MM.1S (cell line): ENCODE data around the gene OSBP2.

Experiments
- DNase-seq: peaks from one replicate; pipeline ENCODE4 v3.0.0-alpha.2; 2015
- H2AFZ ChIP-seq: fragments of 300-600 bp; sonication (generic); 2 replicates; pipeline ENCODE4 v1.6.0; 2016; ENCODE audit warnings: antibody characterized with exemption, low read length
- H3F3A ChIP-seq: fragments of 300-600 bp; sonication (generic); 2 replicates; pipeline ENCODE4 v1.6.1; 2016; ENCODE audit warnings: mild to moderate bottlenecking, antibody characterized with exemption, low read length, moderate library complexity, mixed read lengths; ENCODE audit not compliant: insufficient read depth
- H3K27ac ChIP-seq: fragments of 300-600 bp; sonication (generic); 2 replicates; pipeline ENCODE4 v1.5.1; 2016; ENCODE audit warnings: mild to moderate bottlenecking, low read length
- H3K27me3 ChIP-seq: fragments of 300-600 bp; sonication (generic); replicated peaks from 2 replicates; pipeline ENCODE4 v1.6.0; 2016; ENCODE audit warnings: low read length; ENCODE audit not compliant: insufficient read depth
- H3K36me3 ChIP-seq: fragments of 300-600 bp; sonication (generic); replicated peaks from 2 replicates; pipeline ENCODE4 v1.6.1; 2016; ENCODE audit warnings: mild to moderate bottlenecking, low read length, mixed read lengths; ENCODE audit not compliant: insufficient read depth
- H3K4me1 ChIP-seq: fragments of 300-600 bp; sonication (generic); 2 replicates; pipeline ENCODE4 v1.6.1; 2016; ENCODE audit warnings: low read length, mixed read lengths
- H3K4me2 ChIP-seq: fragments of 300-600 bp; sonication (generic); 2 replicates; pipeline ENCODE4 v1.6.0; 2016; ENCODE audit warnings: low read depth, low read length
- H3K4me3 ChIP-seq: fragments of 300-600 bp; sonication (generic); 2 replicates; pipeline ENCODE4 v1.5.1; 2016; ENCODE audit warnings: low read length, mixed read lengths
- H3K79me2 ChIP-seq: fragments of 300-600 bp; sonication (generic); 2 replicates; pipeline ENCODE4 v1.6.1; 2016; ENCODE audit warnings: mixed run types, low read length, mixed read lengths
- H3K9ac ChIP-seq: fragments of 300-600 bp; sonication (generic); 2 replicates; pipeline ENCODE4 v1.6.1; 2016; ENCODE audit warnings: low read length, mixed read lengths
- H3K9me2 ChIP-seq: fragments of 300-600 bp; sonication (generic); replicated peaks from 2 replicates; pipeline ENCODE4 v1.6.1; 2016; ENCODE audit warnings: mild to moderate bottlenecking, low read length, mixed read lengths; ENCODE audit not compliant: insufficient read depth
- H3K9me3 ChIP-seq: fragments of 300-600 bp; sonication (generic); replicated peaks from 2 replicates; pipeline ENCODE4 v1.6.1; 2016; ENCODE audit warnings: mild to moderate bottlenecking, low read length, mixed read lengths; ENCODE audit not compliant: insufficient read depth
- H4K20me1 ChIP-seq: fragments of 300-600 bp; sonication (generic); 2 replicates; pipeline ENCODE4 v1.6.1; 2016; ENCODE audit warnings: mild to moderate bottlenecking, low read length, moderate library complexity, mixed read lengths; ENCODE audit not compliant: insufficient read depth
- EZH2 ChIP-seq: fragments of 300-600 bp; sonication (generic); optimal IDR thresholded peaks from 2 replicates; pipeline ENCODE3; 2017; ENCODE audit warnings: low read depth, mild to moderate bottlenecking, antibody characterized with exemption, low read length, mixed read lengths
- EZH2phosphoT487 ChIP-seq: fragments of 300-600 bp; sonication (generic); IDR thresholded peaks from 2 replicates; pipeline ENCODE4 v1.6.1; 2018; ENCODE audit warnings: antibody characterized with exemption, low read length
- TF ChIP-seq, protein P1 (sequence below): fragments of 300-600 bp; sonication (generic); IDR thresholded peaks from 2 replicates; pipeline ENCODE4 v1.5.1; 2016; ENCODE audit warnings: antibody characterized with exemption, low read length, mixed read lengths

Gene OSBP2

DNA sequence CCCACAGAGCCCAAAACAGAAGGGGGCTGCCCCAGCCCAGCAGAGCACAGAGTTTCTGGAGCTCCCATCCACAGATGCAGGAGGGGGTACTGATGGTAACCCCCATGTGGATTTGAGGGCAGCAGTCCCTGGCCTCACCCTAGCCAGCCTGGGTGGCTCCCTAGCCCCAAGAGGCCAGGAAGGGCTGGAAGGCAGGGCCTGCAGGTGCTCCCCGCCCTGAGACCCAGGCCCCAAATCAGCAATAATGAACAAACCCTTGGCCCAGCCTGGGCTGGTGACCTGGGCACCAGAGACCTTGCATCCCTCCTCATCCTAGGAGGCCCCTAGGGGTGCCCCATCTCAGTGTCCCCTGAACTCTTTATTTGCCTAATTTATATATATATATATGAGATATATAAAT, 212.3 kb downstream of the OSBP2 start:
- Histone ChIP-seq H2AFZ (no peak overlapping the region), H3K79me2 (no peaks in the 10 kb centered on the region), H3K4me2 (no peak overlapping the region), H4K20me1 (no peaks in the 10 kb centered on the region), H3K36me3 (no peaks in the 10 kb centered on the region), H3F3A (no peaks in the 10 kb centered on the region), H3K9ac (no peak overlapping the region), H3K9me3 (no peaks in the 10 kb centered on the region), H3K27ac (no peak overlapping the region), H3K4me3 (no peak overlapping the region), H3K9me2 (no peaks in the 10 kb centered on the region), H3K4me1 (peaks cover 3% of the 10 kb centered on the region; the same call in 1 of the 2 replicates), H3K27me3 (no peaks in the 10 kb centered on the region)
- no peak for TF ChIP-seq EZH2phosphoT487
- TF ChIP-seq EZH2: no peak
- TF ChIP-seq, protein P1, sequence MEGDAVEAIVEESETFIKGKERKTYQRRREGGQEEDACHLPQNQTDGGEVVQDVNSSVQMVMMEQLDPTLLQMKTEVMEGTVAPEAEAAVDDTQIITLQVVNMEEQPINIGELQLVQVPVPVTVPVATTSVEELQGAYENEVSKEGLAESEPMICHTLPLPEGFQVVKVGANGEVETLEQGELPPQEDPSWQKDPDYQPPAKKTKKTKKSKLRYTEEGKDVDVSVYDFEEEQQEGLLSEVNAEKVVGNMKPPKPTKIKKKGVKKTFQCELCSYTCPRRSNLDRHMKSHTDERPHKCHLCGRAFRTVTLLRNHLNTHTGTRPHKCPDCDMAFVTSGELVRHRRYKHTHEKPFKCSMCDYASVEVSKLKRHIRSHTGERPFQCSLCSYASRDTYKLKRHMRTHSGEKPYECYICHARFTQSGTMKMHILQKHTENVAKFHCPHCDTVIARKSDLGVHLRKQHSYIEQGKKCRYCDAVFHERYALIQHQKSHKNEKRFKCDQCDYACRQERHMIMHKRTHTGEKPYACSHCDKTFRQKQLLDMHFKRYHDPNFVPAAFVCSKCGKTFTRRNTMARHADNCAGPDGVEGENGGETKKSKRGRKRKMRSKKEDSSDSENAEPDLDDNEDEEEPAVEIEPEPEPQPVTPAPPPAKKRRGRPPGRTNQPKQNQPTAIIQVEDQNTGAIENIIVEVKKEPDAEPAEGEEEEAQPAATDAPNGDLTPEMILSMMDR: no peak
- DNase-seq: no peak

DNA sequence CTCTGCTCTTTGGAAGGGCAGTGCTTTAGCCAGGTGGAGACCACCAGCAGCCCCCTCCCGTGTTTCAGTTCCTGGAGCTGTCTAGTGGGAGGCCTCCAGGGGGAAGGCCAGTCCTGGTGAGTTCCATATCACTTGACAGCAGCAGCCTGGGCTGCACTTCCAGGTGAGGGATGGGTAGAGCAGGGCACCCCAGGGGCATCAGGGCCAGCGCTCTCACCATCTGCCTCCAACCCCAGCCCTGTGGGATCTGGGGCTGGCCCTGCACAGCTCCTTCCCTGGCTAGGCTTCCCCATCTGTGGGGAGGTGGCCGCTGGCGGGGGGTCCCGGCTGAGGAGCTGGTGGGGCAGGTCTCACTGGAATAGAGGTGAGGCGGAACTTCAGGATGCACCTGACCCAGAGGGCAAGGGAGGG, 213.4 kb downstream of the OSBP2 start:
- Histone ChIP-seq H3K79me2 (no peaks in the 10 kb centered on the region), H3F3A (no peaks in the 10 kb centered on the region), H3K9me2 (no peaks in the 10 kb centered on the region), H3K9me3 (no peaks in the 10 kb centered on the region), H3K4me3 (no peak overlapping the region), H3K9ac (no peak overlapping the region), H3K27ac (no peak overlapping the region), H4K20me1 (no peaks in the 10 kb centered on the region), H3K4me1 (peaks cover 3% of the 10 kb centered on the region; the same call in 1 of the 2 replicates), H3K36me3 (no peaks in the 10 kb centered on the region), H2AFZ (no peak overlapping the region), H3K27me3 (no peaks in the 10 kb centered on the region), H3K4me2 (no peak overlapping the region)
- TF ChIP-seq EZH2phosphoT487: no peak
- no peak for TF ChIP-seq EZH2
- TF ChIP-seq, protein P1: no peak
- DNase-seq: no peak

DNA sequence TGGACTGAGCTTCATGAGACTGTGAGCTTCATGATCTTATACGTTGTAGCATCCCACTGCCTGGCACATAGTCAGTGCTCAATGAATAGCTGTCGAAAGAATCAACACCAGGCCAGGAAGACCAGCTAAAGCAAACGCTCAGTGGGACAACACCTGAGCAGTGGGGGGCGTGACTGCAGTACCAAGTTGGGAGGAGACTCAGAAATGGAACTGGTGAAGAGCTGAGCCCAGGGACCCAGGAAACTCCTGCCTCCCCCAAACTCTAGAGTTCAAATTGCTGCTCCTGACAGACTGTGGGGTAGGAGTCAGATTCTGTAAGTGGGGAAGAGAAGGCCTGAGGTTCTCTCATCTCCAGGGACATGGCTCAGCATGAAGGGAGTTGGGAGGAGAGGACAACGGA, 214.6 kb downstream of the OSBP2 start:
- Histone ChIP-seq H3K9me3 (no peaks in the 10 kb centered on the region), H3K4me1 (no peaks in the 10 kb centered on the region), H3K9me2 (no peaks in the 10 kb centered on the region), H3K36me3 (no peaks in the 10 kb centered on the region), H3K27ac (no peak overlapping the region), H3K4me2 (no peak overlapping the region), H3F3A (no peaks in the 10 kb centered on the region), H3K9ac (no peak overlapping the region), H4K20me1 (no peaks in the 10 kb centered on the region), H3K79me2 (no peaks in the 10 kb centered on the region), H3K27me3 (no peaks in the 10 kb centered on the region), H2AFZ (no peak overlapping the region), H3K4me3 (no peak overlapping the region)
- DNase-seq: no peak
- TF ChIP-seq, protein P1: no peak
- no peak for TF ChIP-seq EZH2phosphoT487
- no peak for TF ChIP-seq EZH2
